GM23338 (cell line): ENCODE results near the gene ZNF333. TPM values are rescaled to one million over a fixed set of nuclear protein-coding genes. Genes with fewer than 3 reads are reported as not detected.

Experiments
- ATAC-seq: fragments of 200-7000 bp; cut with Tn5 transposase; 3 replicates; pipeline ENCODE4 v1.9.1; 2020
- DNase-seq: peaks from one replicate; pipeline ENCODE4 v3.0.0-alpha.2; 2015; ENCODE audit warnings: low spot score
- H2AFZ ChIP-seq: fragments of 200-600 bp; sonication (generic); 2 replicates; pipeline ENCODE4 v1.8.0; 2016; ENCODE audit warnings: antibody characterized with exemption, mild to moderate bottlenecking, moderate library complexity
- H3F3A ChIP-seq: fragments of 200-600 bp; sonication (generic); replicated peaks from 2 replicates; pipeline ENCODE4 v1.8.0; 2017; ENCODE audit warnings: antibody characterized with exemption, mixed run types, low read depth
- H3K27ac ChIP-seq: fragments of 200-600 bp; sonication (generic); 2 replicates; pipeline ENCODE4 v1.6.1; 2016; ENCODE audit warnings: low read depth
- H3K27me3 ChIP-seq: fragments of 200-600 bp; sonication (generic); 2 replicates; pipeline ENCODE4 v1.8.0; 2016; ENCODE audit warnings: mild to moderate bottlenecking, mixed run types, moderate library complexity; ENCODE audit not compliant: insufficient read depth
- H3K36me3 ChIP-seq: fragments of 200-600 bp; sonication (generic); 2 replicates; pipeline ENCODE4 v1.8.0; 2016; ENCODE audit warnings: mild to moderate bottlenecking; ENCODE audit not compliant: insufficient read depth
- H3K4me1 ChIP-seq: fragments of 200-600 bp; sonication (generic); 2 replicates; pipeline ENCODE4 v1.8.0; 2016; ENCODE audit warnings: mild to moderate bottlenecking, moderate library complexity; ENCODE audit not compliant: insufficient read depth
- H3K4me2 ChIP-seq: fragments of 200-600 bp; sonication (generic); 2 replicates; pipeline ENCODE4 v1.7.1; 2017; ENCODE audit warnings: mixed run types
- H3K4me3 ChIP-seq: fragments of 200-600 bp; sonication (generic); 2 replicates; pipeline ENCODE4 v1.6.1; 2016; ENCODE audit warnings: mixed run types
- H3K79me2 ChIP-seq: fragments of 200-600 bp; sonication (generic); replicated peaks from 2 replicates; pipeline ENCODE4 v1.8.0; 2017; ENCODE audit warnings: mild to moderate bottlenecking; ENCODE audit not compliant: insufficient read depth
- H3K9me2 ChIP-seq: fragments of 200-600 bp; sonication (generic); 2 replicates; pipeline ENCODE4 v1.8.0; 2017; ENCODE audit not compliant: insufficient read depth
- H4K20me1 ChIP-seq: fragments of 200-600 bp; sonication (generic); replicated peaks from 2 replicates; pipeline ENCODE4 v1.8.0; 2017; ENCODE audit warnings: mild to moderate bottlenecking; ENCODE audit not compliant: insufficient read depth
- H3K27ac Mint-ChIP-seq: 2 replicates; pipeline ENCODE4 v1.8.0; 2020; ENCODE audit warnings: inconsistent platforms, mild to moderate bottlenecking, moderate library complexity, mixed read lengths
- H3K27me3 Mint-ChIP-seq: 3 replicates; pipeline ENCODE4 v1.8.0; 2022; ENCODE audit warnings: low read depth, mild to moderate bottlenecking, moderate library complexity, mixed read lengths, inconsistent platforms; ENCODE audit not compliant: insufficient read depth, poor library complexity
- H3K36me3 Mint-ChIP-seq: 3 replicates; pipeline ENCODE4 v1.8.0; 2021; ENCODE audit warnings: low read depth, mild to moderate bottlenecking, inconsistent platforms, moderate library complexity, mixed read lengths
- H3K4me1 Mint-ChIP-seq: 3 replicates; pipeline ENCODE4 v1.8.0; 2020; ENCODE audit warnings: mild to moderate bottlenecking, inconsistent platforms, mixed read lengths
- H3K4me3 Mint-ChIP-seq: 3 replicates; pipeline ENCODE4 v1.8.0; 2021; ENCODE audit warnings: moderate library complexity, mild to moderate bottlenecking, inconsistent platforms, mixed read lengths
- H3K9me3 Mint-ChIP-seq: 3 replicates; pipeline ENCODE4 v1.8.0; 2020; ENCODE audit warnings: moderate library complexity, mild to moderate bottlenecking, inconsistent platforms, mixed read lengths
- CREB1 ChIP-seq: fragments of 250-450 bp; sonication (Bioruptor Pico); IDR thresholded peaks from 2 replicates; pipeline ENCODE4 v1.5.0; 2020; ENCODE audit warnings: low read depth, mild to moderate bottlenecking, moderate library complexity
- CTCF ChIP-seq, 2 experiments: fragments of 200-600 bp in 1 of 2; sonication (generic) in 1 of 2; conservative IDR thresholded peaks; 2 replicates each; pipeline versions ENCODE4 v1.5.1 to v1.6.1; 2016 to 2017; ENCODE audit warnings: antibody characterized with exemption in 2 of 2, low read depth in 2 of 2, mild to moderate bottlenecking in 2 of 2, moderate library complexity in 1 of 2
- ETS1 ChIP-seq: IDR thresholded peaks from 2 replicates; pipeline ENCODE4 v1.6.1; 2016; ENCODE audit warnings: antibody characterized with exemption
- EZH2 ChIP-seq: fragments of 200-600 bp; sonication (generic); IDR thresholded peaks from one replicate; pipeline ENCODE4 v1.8.0; 2017; ENCODE audit warnings: antibody characterized with exemption, mild to moderate bottlenecking, low read depth; ENCODE audit not compliant: unreplicated experiment
- EZH2phosphoT487 ChIP-seq: fragments of 200-600 bp; sonication (generic); IDR thresholded peaks from one replicate; pipeline ENCODE4 v1.8.1; 2018; ENCODE audit warnings: antibody characterized with exemption; ENCODE audit not compliant: unreplicated experiment
- JUNB ChIP-seq: IDR thresholded peaks from one replicate; pipeline ENCODE4 v1.6.1; 2016; ENCODE audit warnings: antibody characterized with exemption; ENCODE audit not compliant: unreplicated experiment
- NANOG ChIP-seq: IDR thresholded peaks from 2 replicates; pipeline ENCODE4 v1.6.1; 2016; ENCODE audit warnings: antibody characterized with exemption, borderline replicate concordance
- POLR2AphosphoS5 ChIP-seq: IDR thresholded peaks from 2 replicates; pipeline ENCODE4 v1.6.1; 2016; ENCODE audit warnings: antibody characterized with exemption, low read depth
- REST ChIP-seq: IDR thresholded peaks from one replicate; pipeline ENCODE4 v1.6.1; 2018; ENCODE audit warnings: antibody characterized with exemption; ENCODE audit not compliant: unreplicated experiment
- STAT1 ChIP-seq: IDR thresholded peaks from one replicate; pipeline ENCODE4 v1.6.1; 2016; ENCODE audit warnings: antibody characterized with exemption; ENCODE audit not compliant: unreplicated experiment
- ZNF114 ChIP-seq: fragments of 250-450 bp; sonication (Bioruptor Pico); IDR thresholded peaks from 2 replicates; pipeline ENCODE4 v1.5.0; 2020; ENCODE audit warnings: mild to moderate bottlenecking, moderate library complexity
- ZNF331 ChIP-seq: fragments of 250-450 bp; sonication (Bioruptor Pico); IDR thresholded peaks from 2 replicates; pipeline ENCODE4 v1.5.0; 2020; ENCODE audit warnings: low read depth, mild to moderate bottlenecking, moderate library complexity
- ZNF462 ChIP-seq: fragments of 250-450 bp; sonication (Bioruptor Pico); IDR thresholded peaks from 2 replicates; pipeline ENCODE4 v1.5.0; 2020; ENCODE audit warnings: mild to moderate bottlenecking, moderate library complexity
- polyA plus RNA-seq: library from polyadenylated mRNA; unstranded; fragments of >200 nt; fragmentation: Nextera tagmentation; extraction: Ambion mirVana; gene quantifications from 2 replicates; pipeline ENCODE4 v1.2.1, GENCODE V29; 2016
- total RNA-seq: library from RNA; depleted of rRNA; stranded (reverse); fragments of >200 nt; shearing (Covaris generic); gene quantifications from 2 replicates; pipeline ENCODE4 v1.2.3, GENCODE V29; 2014

Gene ZNF333
- total and polyA plus RNA-seq, 2 experiments from 2014 or later, result 7.2 to 21.6 TPM

GRCh38 chr19:14782626-14783409 is 93.0 kb downstream of the ZNF333 start:
- H3F3A ChIP-seq, result no peaks in the 10 kb centered on the region
- no peaks in the 10 kb centered on the region for H3K36me3 ChIP-seq
- no peak for DNase-seq
- H4K20me1 ChIP-seq, result no peaks in the 10 kb centered on the region
- Mint-ChIP-seq H3K27me3 (peaks cover 7% of the 10 kb centered on the region), H3K4me3 (no peak overlapping the region), H3K36me3 (no peaks in the 10 kb centered on the region), H3K9me3 (no peaks in the 10 kb centered on the region), H3K4me1 (peaks cover 19% of the 10 kb centered on the region), H3K27ac (0 out of 2 replicates have a peak overlapping the region, but pooled peaks have one; percentile 55)
- H2AFZ ChIP-seq, result peak overlapping the region; percentile 74; the same call in 1 of the 2 replicates
- H3K4me2 ChIP-seq, result no peak overlapping the region
- H3K27ac ChIP-seq, result no peak overlapping the region
- no peaks in the 10 kb centered on the region for H3K4me1 ChIP-seq
- TF ChIP-seq EZH2 (no peak), STAT1 (no peak), EZH2phosphoT487 (no peak), POLR2AphosphoS5 (no peak), ZNF331 (no peak), JUNB (no peak), ZNF462 (CRISPR knock-in tag) (no peak), NANOG (no peak), REST (no peak), ZNF114 (CRISPR knock-in tag) (no peak), ETS1 (no peak), CTCF (conservative IDR thresholded peaks at IDR 0.05; ENCODE audit: low read depth in 2 of 2) (no peak), CREB1 (CRISPR knock-in tag) (no peak)
- H3K79me2 ChIP-seq, result no peaks in the 10 kb centered on the region
- no peaks in the 10 kb centered on the region for H3K9me2 ChIP-seq
- no peak for ATAC-seq
- H3K4me3 ChIP-seq, result no peak overlapping the region
- H3K27me3 ChIP-seq, result no peaks in the 10 kb centered on the region
